ENCODE results near the gene FGD5. TPM values are rescaled to one million over a fixed set of nuclear protein-coding genes. Genes with fewer than 3 reads are reported as not detected.
"Not testable (repeated sequence)": the region's sequence is repeated elsewhere in the genome, so short reads cannot be mapped to it uniquely, and the experiment has no call there.

The FGD5 gene
- total and polyA plus RNA-seq, 2 donors (not counting 1 experiment from before 2014, with no cell fraction given) = 0.03 to 0.50 TPM

GRCh38 chr3:14900881-14901873 lies 82.4 kb downstream of the FGD5 start:
- no peak for TF ChIP-seq EZH2 (IDR thresholded peaks at IDR 0.05; ENCODE audit: low read length, missing control alignments)
- TF ChIP-seq, protein P1, sequence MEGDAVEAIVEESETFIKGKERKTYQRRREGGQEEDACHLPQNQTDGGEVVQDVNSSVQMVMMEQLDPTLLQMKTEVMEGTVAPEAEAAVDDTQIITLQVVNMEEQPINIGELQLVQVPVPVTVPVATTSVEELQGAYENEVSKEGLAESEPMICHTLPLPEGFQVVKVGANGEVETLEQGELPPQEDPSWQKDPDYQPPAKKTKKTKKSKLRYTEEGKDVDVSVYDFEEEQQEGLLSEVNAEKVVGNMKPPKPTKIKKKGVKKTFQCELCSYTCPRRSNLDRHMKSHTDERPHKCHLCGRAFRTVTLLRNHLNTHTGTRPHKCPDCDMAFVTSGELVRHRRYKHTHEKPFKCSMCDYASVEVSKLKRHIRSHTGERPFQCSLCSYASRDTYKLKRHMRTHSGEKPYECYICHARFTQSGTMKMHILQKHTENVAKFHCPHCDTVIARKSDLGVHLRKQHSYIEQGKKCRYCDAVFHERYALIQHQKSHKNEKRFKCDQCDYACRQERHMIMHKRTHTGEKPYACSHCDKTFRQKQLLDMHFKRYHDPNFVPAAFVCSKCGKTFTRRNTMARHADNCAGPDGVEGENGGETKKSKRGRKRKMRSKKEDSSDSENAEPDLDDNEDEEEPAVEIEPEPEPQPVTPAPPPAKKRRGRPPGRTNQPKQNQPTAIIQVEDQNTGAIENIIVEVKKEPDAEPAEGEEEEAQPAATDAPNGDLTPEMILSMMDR (conservative IDR thresholded peaks at IDR 0.05 in 1 of 2, IDR thresholded peaks at IDR 0.05 in 1 of 2; ENCODE audit: low read depth in 1 of 2, low read length in 2 of 2) = no peak
- no peaks in the 10 kb centered on the region for H3K27me3 ChIP-seq (ENCODE audit: control insufficient read depth, insufficient read depth, low read length)

DNA sequence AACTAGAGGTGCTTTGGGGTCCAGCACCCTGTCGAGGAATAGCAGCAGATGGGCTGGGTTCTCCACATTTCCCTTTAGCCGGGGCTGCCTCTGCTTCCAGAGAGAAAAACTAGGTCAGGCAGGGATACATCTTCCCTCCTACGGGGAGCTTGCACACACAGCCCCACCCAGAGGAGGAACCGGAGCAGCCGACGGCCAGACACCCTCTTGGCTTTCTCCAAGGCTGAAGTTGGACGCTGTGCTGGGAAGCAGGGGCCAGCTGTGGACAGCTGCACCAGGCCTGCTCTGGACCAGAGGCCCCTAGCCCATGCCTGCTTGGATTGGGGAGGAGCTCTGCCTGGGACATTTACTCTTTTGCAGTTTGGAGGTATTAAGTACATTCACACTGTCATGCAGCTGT lies 84.0 kb downstream of the FGD5 start:
- H3K9me3 ChIP-seq (ENCODE audit: control insufficient read depth, insufficient read depth, low read depth, low read length) = no peaks in the 10 kb centered on the region
- H3K4me1 ChIP-seq (ENCODE audit: control insufficient read depth, extremely low read depth, insufficient read depth, low read length) = no peaks in the 10 kb centered on the region
- H3K27ac ChIP-seq (ENCODE audit: insufficient read depth, low read length) = no peak overlapping the region
- H4K20me1 ChIP-seq (ENCODE audit: control insufficient read depth, extremely low read depth, insufficient read depth, low read length) = no peaks in the 10 kb centered on the region
- no peaks in the 10 kb centered on the region for H3K36me3 ChIP-seq (ENCODE audit: control insufficient read depth, insufficient read depth, low read length)
- DNase-seq (ENCODE audit: low read depth in 2 of 2) = peak in 1 of 2 donors; percentile 32
- TF ChIP-seq, protein P1 (conservative IDR thresholded peaks at IDR 0.05 in 1 of 2, IDR thresholded peaks at IDR 0.05 in 1 of 2; ENCODE audit: low read depth in 1 of 2, low read length in 2 of 2) = no peak
- TF ChIP-seq EZH2 (IDR thresholded peaks at IDR 0.05; ENCODE audit: low read length, missing control alignments) = no peak
- H3K4me3 ChIP-seq (replicated peaks in 1 of 4; ENCODE audit: control extremely low read depth in 1 of 4, insufficient read depth in 1 of 4, low read depth in 3 of 4, low read length in 4 of 4) = no peak overlapping the region
- H3K79me2 ChIP-seq (ENCODE audit: control insufficient read depth, insufficient read depth, low read length) = no peaks in the 10 kb centered on the region
- H3K4me2 ChIP-seq (ENCODE audit: extremely low read depth, insufficient read depth, low read length) = no peak overlapping the region
- no peaks in the 10 kb centered on the region for H3K27me3 ChIP-seq (ENCODE audit: control insufficient read depth, insufficient read depth, low read length)
- H2AFZ ChIP-seq (ENCODE audit: low read length) = no peak overlapping the region
- no peak overlapping the region for H3K9ac ChIP-seq (ENCODE audit: insufficient read depth, low read length)

More at GRCh38 chr3:14900881-14901873, 82.4 kb downstream of the FGD5 start:
- DNase-seq (ENCODE audit: low read depth in 2 of 2) = no peak
- Histone ChIP-seq H3K79me2 (ENCODE audit: control insufficient read depth, insufficient read depth, low read length) (no peaks in the 10 kb centered on the region), H3K4me3 (replicated peaks in 1 of 4; ENCODE audit: control extremely low read depth in 1 of 4, insufficient read depth in 1 of 4, low read depth in 3 of 4, low read length in 4 of 4) (no peak overlapping the region), H3K4me2 (ENCODE audit: extremely low read depth, insufficient read depth, low read length) (no peak overlapping the region), H3K9ac (ENCODE audit: insufficient read depth, low read length) (no peak overlapping the region), H3K4me1 (ENCODE audit: control insufficient read depth, extremely low read depth, insufficient read depth, low read length) (no peaks in the 10 kb centered on the region), H3K36me3 (ENCODE audit: control insufficient read depth, insufficient read depth, low read length) (no peaks in the 10 kb centered on the region), H3K9me3 (ENCODE audit: control insufficient read depth, insufficient read depth, low read depth, low read length) (no peaks in the 10 kb centered on the region), H2AFZ (ENCODE audit: low read length) (no peak overlapping the region), H3K27ac (ENCODE audit: insufficient read depth, low read length) (no peak overlapping the region), H4K20me1 (ENCODE audit: control insufficient read depth, extremely low read depth, insufficient read depth, low read length) (no peaks in the 10 kb centered on the region)

DNA sequence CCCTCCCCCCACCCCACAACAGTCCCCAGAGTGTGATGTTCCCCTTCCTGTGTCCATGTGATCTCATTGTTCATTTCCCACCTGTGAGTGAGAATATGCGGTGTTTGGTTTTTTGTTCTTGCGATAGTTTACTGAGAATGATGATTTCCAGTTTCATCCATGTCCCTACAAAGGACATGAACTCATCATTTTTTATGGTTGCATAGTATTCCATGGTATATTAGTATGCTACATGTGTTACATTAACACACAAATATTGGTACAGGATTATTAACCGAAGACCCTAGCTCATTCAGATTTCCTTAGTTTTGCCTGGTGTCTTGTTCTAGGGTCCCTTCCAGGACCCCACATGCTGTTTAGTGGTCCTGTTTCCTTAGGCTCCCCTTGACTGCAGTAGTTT lies 84.7 kb downstream of the FGD5 start:
- H3K36me3 ChIP-seq (ENCODE audit: control insufficient read depth, insufficient read depth, low read length); H3K4me1 ChIP-seq (ENCODE audit: control insufficient read depth, extremely low read depth, insufficient read depth, low read length); DNase-seq (ENCODE audit: low read depth in 2 of 2): not testable (repeated sequence)

More for the DNA sequence above, 84.7 kb downstream of the FGD5 start:
- H2AFZ ChIP-seq (ENCODE audit: low read length); H3K4me2 ChIP-seq (ENCODE audit: extremely low read depth, insufficient read depth, low read length); H3K9me3 ChIP-seq (ENCODE audit: control insufficient read depth, insufficient read depth, low read depth, low read length); H3K4me3 ChIP-seq (replicated peaks in 1 of 4; ENCODE audit: control extremely low read depth in 1 of 4, insufficient read depth in 1 of 4, low read depth in 3 of 4, low read length in 4 of 4); H3K9ac ChIP-seq (ENCODE audit: insufficient read depth, low read length); H3K27me3 ChIP-seq (ENCODE audit: control insufficient read depth, insufficient read depth, low read length); H3K79me2 ChIP-seq (ENCODE audit: control insufficient read depth, insufficient read depth, low read length); H3K27ac ChIP-seq (ENCODE audit: insufficient read depth, low read length); H4K20me1 ChIP-seq (ENCODE audit: control insufficient read depth, extremely low read depth, insufficient read depth, low read length): not testable (repeated sequence)
